ENCODE results near the gene SP8. TPM values are rescaled to one million over a fixed set of nuclear protein-coding genes. Genes with fewer than 3 reads are reported as not detected.

Gene SP8
- total and polyA plus RNA-seq, 5 donors, result not detected

Other genes starting within 250 kb of the SP8 start
- not detected for gene ABCB5, start 171.2 kb downstream of the SP8 start, total RNA-seq
- gene ABCB5, start 171.2 kb downstream of the SP8 start, polyA plus RNA-seq, result not detected